UCSD-AML1 (cell line): ENCODE results near the gene TALDO1.

Experiments
- DNase-seq: peaks from one replicate; lab custom pipeline; 2025; ENCODE audit not compliant: unreplicated experiment; lab: John Stamatoyannopoulos, UW

TALDO1 gene

GRCh38 chr11:747158-748006 lies at the start of gene TALDO1:
TALDO1 (plus strand) TSS chr11:747464; CDS start chr11:747482, 18 bp downstream.
- peak; percentile 93 for DNase-seq

DNA sequence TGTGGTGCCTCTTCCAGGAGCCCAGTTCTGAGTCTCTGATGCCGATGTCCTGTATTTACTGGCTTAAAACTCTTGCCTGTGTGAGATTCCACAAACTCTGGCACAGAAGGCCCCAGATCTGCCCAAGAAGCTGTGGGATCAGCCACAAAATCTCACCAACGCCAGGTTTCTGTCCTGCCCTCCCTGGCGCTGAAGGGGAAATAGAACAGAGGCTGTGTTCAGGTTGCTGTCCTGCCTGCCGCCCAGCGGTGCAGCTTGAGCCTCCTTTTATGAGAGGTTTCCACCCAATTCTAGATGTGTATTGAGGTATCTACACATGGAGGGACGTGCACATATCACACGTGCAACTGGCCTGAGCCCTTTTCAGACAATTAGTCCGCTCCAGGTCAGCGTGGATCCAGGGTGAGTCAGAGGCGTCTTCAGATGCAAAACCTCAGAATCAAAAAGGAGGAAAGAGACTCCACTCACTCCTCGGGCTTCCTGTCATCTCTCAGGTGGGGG lies 49.4 kb upstream of the TALDO1 start:
- no peak for DNase-seq

DNA sequence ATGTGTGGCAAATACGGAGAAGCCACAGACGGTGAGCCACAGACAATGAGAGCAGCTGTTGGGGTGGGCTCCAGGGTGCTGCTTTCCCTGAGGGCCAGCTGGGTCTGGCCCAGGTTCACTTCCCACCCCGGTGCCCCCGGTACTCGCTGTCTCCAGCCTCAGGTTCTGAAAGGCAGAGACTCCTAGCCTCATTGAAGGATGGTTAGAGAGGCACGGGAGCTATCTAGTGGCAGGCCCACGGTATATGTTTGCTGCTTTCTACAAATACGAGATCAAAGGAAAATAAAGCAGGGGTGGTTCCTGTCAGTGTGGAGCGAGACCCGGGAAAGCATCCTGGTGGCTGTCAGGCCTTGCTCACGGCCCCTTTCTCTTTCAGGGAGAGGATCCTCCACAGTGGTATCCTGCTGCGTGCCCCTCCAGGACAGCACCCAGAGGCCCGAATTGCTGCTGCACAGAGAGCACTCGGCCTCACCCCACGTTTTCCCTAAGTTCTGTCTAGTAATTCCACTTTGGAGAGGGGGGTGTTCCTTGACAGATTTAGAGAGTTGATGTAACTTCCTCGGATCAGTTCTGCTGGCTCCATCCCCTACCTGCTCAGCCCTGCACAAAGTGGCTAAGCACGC lies 48.7 kb upstream of the TALDO1 start:
- DNase-seq: no peak

GRCh38 chr11:699116-699508 lies 48.2 kb upstream of the TALDO1 start:
- no peak for DNase-seq

GRCh38 chr11:699753-700152 lies 47.5 kb upstream of the TALDO1 start:
- no peak for DNase-seq

DNA sequence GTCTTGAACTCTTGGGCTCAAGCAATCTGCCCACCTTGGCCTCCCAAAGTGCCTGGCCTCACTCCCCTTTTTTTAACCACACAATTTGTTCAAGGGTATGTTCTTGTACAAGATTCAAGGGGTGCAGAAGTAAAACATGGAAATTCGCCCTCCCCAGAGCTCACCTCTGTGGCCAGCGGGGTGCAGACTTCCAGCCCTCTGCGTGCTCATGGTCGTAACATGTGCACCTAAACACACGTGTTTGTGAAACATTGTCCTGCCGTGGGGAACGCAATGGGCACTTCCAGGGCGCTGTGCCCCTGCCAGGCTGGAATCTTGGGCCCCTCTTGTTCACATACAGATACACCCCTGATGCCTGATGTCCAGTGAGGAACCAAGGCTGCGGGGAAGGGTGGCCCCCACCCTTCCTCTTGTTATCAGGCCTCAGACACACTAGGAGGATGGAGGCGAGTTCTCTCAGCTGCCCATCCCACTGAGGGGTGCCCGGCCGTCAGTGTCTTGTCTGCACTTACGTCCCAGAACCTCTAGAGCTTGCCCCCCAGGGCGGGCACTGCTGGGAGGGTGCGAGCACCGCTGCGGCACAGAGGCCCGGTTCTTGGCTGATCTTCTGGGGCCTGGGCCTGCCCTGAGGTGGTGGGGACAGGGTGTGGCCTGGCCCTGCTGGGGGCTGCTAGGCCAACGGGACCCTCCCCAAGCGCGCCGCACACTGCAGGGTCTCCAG lies 45.4 kb upstream of the TALDO1 start:
- DNase-seq: no peak

DNA sequence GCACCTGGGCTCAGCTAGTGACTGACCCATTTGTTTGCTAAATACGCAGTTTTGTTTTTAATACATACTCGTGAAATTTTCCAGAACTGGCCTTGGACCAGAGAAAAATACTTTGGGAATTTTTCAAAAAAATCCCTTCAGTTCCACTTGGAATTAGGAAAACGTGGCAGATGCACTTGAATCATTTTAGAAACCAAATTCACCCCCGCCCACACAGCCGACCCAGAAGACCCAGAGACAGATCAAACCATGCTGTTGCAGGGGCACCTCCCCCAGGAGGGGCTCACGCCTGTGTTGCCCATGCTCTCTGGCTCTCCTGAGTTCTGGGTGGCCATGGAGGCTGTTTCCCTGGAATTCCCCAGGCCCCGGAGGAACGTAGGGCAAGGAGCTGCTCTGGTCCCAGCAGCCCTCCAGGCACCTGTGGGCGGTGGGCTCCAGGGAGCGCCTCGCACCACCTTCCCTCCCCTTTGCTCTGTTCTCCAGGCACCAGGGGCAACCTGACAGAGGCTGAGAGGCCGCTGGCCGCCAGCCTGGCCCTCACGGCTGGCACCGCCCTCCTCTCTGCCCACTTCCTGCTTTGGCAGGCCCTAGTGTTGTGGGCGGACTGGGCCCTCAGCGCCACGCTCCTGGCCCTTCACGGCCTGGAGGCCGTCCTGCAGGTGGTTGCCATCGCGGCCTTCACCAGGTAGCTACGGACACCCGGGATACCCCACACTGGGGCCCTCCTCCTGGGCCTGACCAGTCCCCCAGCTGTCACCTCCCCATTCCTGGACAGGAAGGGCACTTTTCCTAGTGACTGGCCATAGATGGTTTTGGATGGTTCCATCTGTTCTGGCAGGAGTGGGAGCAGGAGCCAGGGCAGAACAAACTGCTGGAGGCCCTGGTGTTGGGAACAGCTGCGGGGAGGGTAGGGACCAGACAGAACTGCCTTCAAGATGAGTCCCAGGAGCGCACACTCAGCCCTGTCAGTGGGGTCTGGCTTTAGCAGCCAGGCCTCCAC lies 44.5 kb upstream of the TALDO1 start:
- DNase-seq: no peak

DNA sequence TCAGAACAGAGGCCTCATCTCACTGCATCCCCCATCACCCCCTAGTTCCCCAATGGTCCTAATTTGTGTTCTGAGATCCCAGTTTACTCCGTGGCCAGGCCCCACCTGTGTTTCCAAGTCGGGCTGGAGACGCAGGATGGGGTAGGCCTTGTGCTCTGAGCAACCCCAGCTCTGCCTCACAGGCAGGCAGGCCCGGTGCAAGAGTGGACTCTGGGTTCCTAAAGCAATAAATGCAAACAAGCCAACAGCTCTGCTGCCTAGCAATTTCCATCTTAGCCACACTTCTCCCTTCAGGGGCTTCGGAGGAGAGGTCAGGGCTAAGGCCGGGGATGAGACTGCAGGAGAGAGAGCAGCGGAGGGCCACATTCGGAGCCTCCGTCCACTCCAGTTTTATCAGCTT lies 43.8 kb upstream of the TALDO1 start:
- DNase-seq: no peak

DNA sequence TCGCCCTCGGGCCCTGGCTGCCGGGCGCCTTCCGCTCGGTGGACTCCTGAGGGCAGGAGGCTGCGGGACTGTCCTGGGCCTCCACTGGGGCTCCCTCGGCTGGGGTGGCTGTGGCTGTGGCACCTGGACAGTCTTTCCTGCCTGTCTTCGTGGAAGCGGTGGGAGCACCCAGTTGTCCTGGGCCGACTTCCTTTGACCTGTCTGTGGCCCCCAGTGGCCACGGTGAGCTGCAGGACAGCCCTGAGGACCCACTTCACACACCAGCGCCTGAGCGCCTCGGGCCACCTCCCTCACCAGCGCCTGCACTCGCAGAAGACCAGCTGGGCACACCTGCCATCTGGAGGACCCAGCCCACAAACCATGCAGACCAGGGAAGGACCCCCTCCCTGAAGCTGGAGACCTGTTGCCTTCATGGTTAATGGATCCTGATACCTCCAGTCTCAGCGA lies 43.0 kb upstream of the TALDO1 start:
- DNase-seq: no peak

GRCh38 chr11:704781-705645 lies 42.3 kb upstream of the TALDO1 start:
- DNase-seq: no peak

DNA sequence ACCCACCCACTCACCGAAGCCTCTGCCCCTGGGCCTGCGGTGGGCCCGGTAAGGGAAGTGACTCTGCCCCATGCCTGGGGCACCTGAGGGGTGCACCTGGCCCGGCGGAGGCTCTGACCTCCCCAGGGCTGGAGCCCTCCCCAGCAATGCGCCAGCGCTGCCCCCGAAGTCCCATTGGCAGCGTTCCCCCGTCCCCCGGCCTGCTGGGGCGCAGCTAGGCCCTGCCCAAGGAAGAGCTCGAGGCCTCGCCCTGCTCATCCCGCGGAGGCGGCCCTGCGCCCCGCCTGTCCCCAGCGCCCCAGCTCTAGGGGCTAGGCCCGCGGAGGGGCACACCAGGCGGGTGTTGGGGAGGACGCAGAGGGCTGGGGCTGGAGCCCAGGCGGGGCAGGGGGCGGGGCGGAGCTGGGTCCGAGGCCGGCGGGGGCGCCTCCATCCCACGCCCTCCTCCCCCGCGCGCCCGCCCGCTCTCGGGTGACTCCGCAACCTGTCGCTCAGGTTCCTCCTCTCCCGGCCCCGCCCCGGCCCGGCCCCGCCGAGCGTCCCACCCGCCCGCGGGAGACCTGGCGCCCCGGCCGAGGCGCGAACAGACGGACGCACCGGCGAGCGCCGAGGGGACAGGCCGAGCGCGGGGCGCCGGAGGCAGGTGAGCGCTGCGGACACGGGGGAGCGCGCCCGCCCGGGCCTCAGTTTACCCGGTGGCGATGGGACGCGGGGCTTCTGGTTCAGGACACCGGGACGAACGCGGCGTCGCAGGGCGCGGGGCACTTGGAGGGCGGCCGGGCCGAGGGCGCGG lies 41.4 kb upstream of the TALDO1 start, which contains the start of gene EPS8L2:
Gene EPS8L2 (plus strand): TSS at position 586 of the 793 bp plus-strand sequence. CDS start 3,177 bp downstream, outside the sequence.
- DNase-seq: no peak

DNA sequence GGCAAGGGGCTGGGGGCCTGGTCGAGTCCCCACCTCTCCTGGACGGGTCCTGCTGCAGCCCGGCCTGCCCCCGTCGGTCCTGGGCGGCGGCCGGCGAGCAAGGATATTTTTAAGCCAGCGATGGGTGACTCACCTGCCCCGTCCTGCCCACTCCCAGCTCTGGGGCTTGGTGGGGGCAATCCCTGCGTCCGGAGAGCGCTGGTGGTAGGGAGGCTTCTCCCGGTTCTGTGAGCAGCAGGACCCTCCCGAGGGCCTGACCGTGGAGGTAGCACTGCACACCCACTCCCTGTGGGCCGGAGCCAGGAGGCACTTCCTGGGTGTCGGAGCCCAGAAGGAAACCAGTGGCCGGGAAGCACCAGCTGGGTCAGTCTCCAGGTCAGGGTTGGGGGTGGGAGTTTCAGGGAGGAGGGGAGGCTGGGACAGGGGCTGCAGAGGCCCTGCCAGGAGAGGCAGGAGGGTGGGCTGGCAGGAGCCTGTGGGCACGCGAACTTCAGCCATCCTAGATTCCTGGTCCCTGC lies 40.8 kb upstream of the TALDO1 start:
- no peak for DNase-seq

GRCh38 chr11:706957-707816 lies 40.1 kb upstream of the TALDO1 start:
- no peak for DNase-seq

- no peak for DNase-seq
These were observed 39.3 kb upstream of the TALDO1 start for GRCh38 chr11:707817-708420.

GRCh38 chr11:708511-708910 lies 38.8 kb upstream of the TALDO1 start:
- no peak for DNase-seq

- DNase-seq: no peak
These were observed 37.9 kb upstream of the TALDO1 start for GRCh38 chr11:709109-709997.
